Breast epithelium (tissue), 4 donors: ENCODE results near the gene CACNB1. TPM values are rescaled to one million over a fixed set of nuclear protein-coding genes. Genes with fewer than 3 reads are reported as not detected.

Source experiments
- DNase-seq, 2 donors: peaks; one replicate each; pipeline ENCODE4 v3.0.0-alpha.2; 2019; ENCODE audit warnings: low spot score in 2 of 2
- H3K27ac ChIP-seq, 2 donors: fragments of 200-600 bp; sonication (generic) in 1 of 2; one replicate each; pipeline ENCODE4 v1.5.1; 2016 to 2019; ENCODE audit warnings: mild to moderate bottlenecking in 1 of 2
- H3K27me3 ChIP-seq, 2 donors: fragments of 200-600 bp; sonication (generic) in 1 of 2; one replicate each; pipeline versions ENCODE4 v1.5.1 to v1.6.0; 2017 to 2019; ENCODE audit warnings: control low read depth in 1 of 2, mild to moderate bottlenecking in 1 of 2
- H3K36me3 ChIP-seq: fragments of 200-600 bp; one replicate; pipeline ENCODE4 v1.5.1; 2019
- H3K4me1 ChIP-seq, 2 donors: fragments of 200-600 bp; sonication (generic); one replicate each; pipeline ENCODE4 v1.5.1; 2016 to 2019; ENCODE audit warnings: control low read depth in 1 of 2
- H3K4me3 ChIP-seq, 3 donors: fragments of 200-600 bp; sonication (generic); 1 replicate in 2 of 3; 2 replicates in 1 of 3; pipeline ENCODE4 v1.5.1; 2016 to 2019; ENCODE audit warnings: mild to moderate bottlenecking in 3 of 3, moderate library complexity in 2 of 3
- H3K9me3 ChIP-seq, 2 donors: fragments of 200-600 bp; sonication (generic) in 1 of 2; one replicate each; pipeline ENCODE4 v1.5.1; 2016 to 2019; ENCODE audit warnings: control low read depth in 1 of 2
- POLR2A ChIP-seq: fragments of 450-650 bp; IDR thresholded peaks from one replicate; pipeline ENCODE4 v1.6.1; 2016; ENCODE audit warnings: antibody characterized with exemption, mild to moderate bottlenecking, moderate library complexity
- POLR2AphosphoS5 ChIP-seq, 3 donors: sonication (generic); formaldehyde crosslinking; IDR thresholded peaks; one replicate each; pipeline ENCODE4 v1.6.1; 2017; ENCODE audit warnings: antibody characterized with exemption in 3 of 3
- intact Hi-C: fragments of 100-400 bp; cut with DNase I; formaldehyde crosslinking; loops from one replicate; pipeline ENCODE4 v1.15.1; 2023; ENCODE audit warnings: low total_unique reads
- total RNA-seq, 3 donors: library from RNA; depleted of rRNA; stranded (reverse); fragments of >200 nt; gene quantifications; one replicate each; pipeline ENCODE4 v1.1.0, GENCODE V29; 2016
- TF ChIP-seq, protein P1 (sequence below), 3 donors: fragments of 450-650 bp; IDR thresholded peaks; one replicate each; pipeline ENCODE4 v1.5.1; 2016 to 2017; ENCODE audit warnings: antibody characterized with exemption in 3 of 3, mild to moderate bottlenecking in 3 of 3, moderate library complexity in 3 of 3

Gene CACNB1
- total RNA-seq, result 10 to 100 TPM; 12.8 to 21.2 (median 13.9) TPM

DNA sequence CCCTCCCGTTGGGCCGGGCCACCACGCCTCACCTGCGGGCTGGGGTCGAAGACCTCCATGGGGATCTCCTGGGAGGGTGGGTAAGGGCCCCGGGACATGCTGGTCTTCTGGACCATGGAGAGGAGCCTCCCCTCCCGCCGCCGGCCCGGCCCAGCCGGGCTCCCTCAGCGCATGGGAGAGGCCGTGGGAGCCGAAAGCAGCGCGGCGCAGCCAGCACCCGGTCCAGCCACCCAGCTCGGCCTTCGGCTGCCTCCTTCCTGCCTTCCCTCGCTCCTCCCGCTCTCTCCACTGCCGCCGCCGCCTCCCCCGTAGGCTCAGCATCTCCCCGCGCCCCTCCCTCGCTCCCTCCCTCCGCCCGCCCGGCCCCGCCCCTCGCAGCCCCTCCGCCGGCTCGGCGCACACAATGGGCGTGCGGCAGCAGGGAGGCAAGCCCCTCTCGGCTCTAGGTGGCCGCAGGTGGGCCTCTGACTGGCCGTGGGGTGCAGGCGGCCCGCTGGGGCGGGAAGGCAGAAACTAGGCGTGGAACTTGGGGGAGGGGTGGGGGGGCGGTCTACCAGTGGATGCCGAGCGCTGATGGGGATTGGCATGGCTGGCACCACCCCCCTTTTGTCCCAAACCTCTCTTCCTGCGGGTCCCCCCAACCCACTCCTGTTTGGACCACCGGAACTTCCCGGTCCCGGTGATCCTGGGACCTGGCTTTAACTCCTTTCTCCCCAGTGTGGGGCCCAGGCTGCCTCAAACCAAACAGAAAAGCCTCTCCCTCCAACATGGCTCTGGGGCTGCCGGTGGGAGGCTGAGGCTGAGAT is at the start of gene CACNB1:
Gene CACNB1, minus strand, starts transcription at position 290 of the 806 bp plus-strand sequence. Its CDS starts 174 bp downstream, at position 116.
- intact Hi-C loops, result no loop called here
- H3K36me3 ChIP-seq, result peaks cover 3% of the 10 kb centered on the region
- no peaks in the 10 kb centered on the region for H3K9me3 ChIP-seq
- no peaks in the 10 kb centered on the region for H3K27me3 ChIP-seq
- TF ChIP-seq, protein P1, sequence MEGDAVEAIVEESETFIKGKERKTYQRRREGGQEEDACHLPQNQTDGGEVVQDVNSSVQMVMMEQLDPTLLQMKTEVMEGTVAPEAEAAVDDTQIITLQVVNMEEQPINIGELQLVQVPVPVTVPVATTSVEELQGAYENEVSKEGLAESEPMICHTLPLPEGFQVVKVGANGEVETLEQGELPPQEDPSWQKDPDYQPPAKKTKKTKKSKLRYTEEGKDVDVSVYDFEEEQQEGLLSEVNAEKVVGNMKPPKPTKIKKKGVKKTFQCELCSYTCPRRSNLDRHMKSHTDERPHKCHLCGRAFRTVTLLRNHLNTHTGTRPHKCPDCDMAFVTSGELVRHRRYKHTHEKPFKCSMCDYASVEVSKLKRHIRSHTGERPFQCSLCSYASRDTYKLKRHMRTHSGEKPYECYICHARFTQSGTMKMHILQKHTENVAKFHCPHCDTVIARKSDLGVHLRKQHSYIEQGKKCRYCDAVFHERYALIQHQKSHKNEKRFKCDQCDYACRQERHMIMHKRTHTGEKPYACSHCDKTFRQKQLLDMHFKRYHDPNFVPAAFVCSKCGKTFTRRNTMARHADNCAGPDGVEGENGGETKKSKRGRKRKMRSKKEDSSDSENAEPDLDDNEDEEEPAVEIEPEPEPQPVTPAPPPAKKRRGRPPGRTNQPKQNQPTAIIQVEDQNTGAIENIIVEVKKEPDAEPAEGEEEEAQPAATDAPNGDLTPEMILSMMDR (IDR thresholded peaks at IDR 0.05), result no peak
- TF ChIP-seq POLR2AphosphoS5 (IDR thresholded peaks at IDR 0.05) (no peak), POLR2A (no peak)
- DNase-seq, result peak in 1 of 2 donors; percentile 65
- H3K27ac ChIP-seq, result peak within 1 kb of the TSS; percentile 97 to 98
- H3K4me3 ChIP-seq, result peak within 1 kb of the TSS; percentile 80 to 93 (median 81)
- peaks cover 12 to 18% of the 10 kb centered on the region in 2 donors for H3K4me1 ChIP-seq

DNA sequence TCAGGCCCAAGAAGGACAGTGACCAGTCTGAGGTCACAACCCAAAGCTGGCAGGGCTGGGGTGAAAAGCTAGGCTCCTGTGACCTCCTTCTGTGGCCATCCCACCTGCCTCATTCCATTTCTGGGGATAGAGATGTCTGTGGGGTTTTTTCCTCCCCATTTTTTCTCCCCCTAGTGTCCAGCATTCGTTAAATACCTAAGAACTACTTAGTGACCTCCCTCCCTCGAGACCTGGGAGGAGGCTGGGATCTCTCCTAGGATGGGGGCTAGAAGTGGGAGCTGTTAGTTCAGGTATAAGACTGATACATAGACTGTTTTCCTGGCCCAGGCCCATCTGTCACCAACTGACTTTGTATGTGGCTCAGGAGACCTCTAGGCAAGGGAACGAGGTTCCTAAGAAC is 48.8 kb upstream of the CACNB1 start:
- no peak overlapping the region for H3K27ac ChIP-seq
- no peaks in the 10 kb centered on the region for H3K9me3 ChIP-seq
- no peaks in the 10 kb centered on the region for H3K4me1 ChIP-seq
- H3K4me3 ChIP-seq, result no peak overlapping the region
- no peaks in the 10 kb centered on the region for H3K27me3 ChIP-seq
- DNase-seq, result no peak
- TF ChIP-seq, protein P1 (IDR thresholded peaks at IDR 0.05), result no peak
- TF ChIP-seq POLR2A, result no peak
- TF ChIP-seq POLR2AphosphoS5 (IDR thresholded peaks at IDR 0.05), result no peak
- intact Hi-C loops, result loop anchor here (5.0 kb wide), 1 partner anchor 841 kb away; no protein-coding TSS in a partner anchor
- H3K36me3 ChIP-seq, result no peaks in the 10 kb centered on the region

DNA sequence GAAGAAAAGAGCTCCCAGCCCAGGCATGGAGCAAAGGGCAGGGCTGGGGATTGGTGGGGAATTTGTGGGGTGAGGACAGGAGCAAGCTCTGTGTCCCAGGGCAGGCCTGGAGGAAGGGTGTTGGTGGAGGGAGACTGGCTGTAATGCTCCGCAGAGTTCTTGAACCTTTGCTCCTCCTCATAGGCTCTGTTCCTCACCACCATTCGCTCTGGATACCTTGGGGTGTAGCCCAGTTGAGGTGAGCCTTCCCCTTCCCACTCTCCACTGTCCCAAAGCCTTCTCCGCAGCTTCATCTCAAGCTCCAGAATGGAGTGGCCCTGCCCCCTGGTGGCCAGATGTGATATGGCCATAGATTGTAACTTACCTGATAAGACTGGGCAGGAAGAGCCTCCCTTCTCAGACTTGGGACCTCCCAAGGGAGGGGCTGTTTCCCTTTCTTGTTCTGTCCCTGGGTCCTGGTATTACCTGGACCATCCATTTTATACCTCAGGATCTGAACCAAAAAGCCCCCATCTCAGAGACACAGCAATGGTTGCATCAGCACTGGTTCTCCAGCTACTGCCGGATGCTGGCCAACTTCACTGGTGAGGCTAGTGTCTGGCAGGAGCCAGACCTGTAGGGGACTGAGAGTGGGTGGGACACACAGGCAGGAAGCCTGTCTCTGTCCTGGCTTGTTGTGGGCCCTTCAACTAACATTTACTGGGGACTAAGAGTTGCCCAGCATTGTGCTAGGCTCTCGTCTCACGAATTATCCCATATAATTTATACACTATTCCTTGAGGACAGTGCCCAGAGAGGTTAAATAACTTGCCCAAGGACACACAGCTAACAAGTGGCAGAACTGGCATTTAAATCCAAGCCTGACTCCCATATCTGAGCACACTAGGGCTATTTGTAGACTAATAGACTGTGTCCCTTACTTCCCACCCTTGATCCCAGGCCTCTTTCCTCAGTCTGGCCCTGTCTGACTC is 47.4 kb upstream of the CACNB1 start:
- Histone ChIP-seq H3K27ac (peak overlapping the region in 1 of 2 donors; percentile 52), H3K9me3 (no peaks in the 10 kb centered on the region), H3K36me3 (no peaks in the 10 kb centered on the region), H3K4me1 (no peaks in the 10 kb centered on the region), H3K4me3 (no peak overlapping the region), H3K27me3 (no peaks in the 10 kb centered on the region)
- intact Hi-C loops, result loop anchor here (5.0 kb wide), 1 partner anchor 842 kb away; no protein-coding TSS in a partner anchor
- TF ChIP-seq, protein P1 (IDR thresholded peaks at IDR 0.05), result peak; percentile 91 to 93 (median 92)
- TF ChIP-seq POLR2A, result no peak
- peak; percentile 84 to 87 for DNase-seq

DNA sequence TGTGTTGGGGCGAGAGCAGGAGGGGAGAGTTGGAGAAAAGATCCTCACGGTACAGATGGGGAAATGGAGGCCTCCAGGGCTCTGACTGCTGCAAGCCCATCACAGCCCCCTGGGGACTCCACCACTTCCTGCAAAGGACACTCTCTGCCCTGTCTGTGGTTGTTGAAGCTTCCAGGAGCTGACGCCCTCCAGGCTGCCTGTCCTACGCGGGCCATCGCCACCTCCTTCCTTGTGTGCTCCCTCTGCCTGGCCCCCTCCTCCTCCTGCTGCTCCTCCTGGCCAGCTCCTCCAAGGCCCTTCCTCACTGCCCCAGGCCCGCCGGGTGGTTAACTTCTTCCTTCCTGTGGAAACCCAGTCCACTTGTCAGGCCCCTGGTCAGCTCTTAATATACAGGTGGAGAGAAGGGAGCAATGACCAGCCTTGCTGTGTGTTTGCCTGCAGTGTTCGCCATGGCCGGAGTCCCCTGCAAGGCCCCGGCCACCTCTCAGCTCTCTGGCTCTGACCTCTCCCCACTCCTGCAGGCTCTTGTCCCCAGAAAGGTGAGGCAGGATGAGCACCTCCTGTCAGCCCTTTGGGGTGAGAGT is 46.6 kb upstream of the CACNB1 start:
- H3K36me3 ChIP-seq, result no peaks in the 10 kb centered on the region
- intact Hi-C loops, result no loop called here
- no peak for DNase-seq
- H3K27me3 ChIP-seq, result no peaks in the 10 kb centered on the region
- no peak for TF ChIP-seq POLR2A
- no peak for TF ChIP-seq POLR2AphosphoS5 (IDR thresholded peaks at IDR 0.05)
- TF ChIP-seq, protein P1 (IDR thresholded peaks at IDR 0.05), result no peak
- H3K9me3 ChIP-seq, result no peaks in the 10 kb centered on the region
- H3K27ac ChIP-seq, result peak overlapping the region in 1 of 2 donors; percentile 25
- H3K4me1 ChIP-seq, result no peaks in the 10 kb centered on the region
- H3K4me3 ChIP-seq, result no peak overlapping the region
